ENCODE measurements around the gene SP9.

Gene SP9

DNA sequence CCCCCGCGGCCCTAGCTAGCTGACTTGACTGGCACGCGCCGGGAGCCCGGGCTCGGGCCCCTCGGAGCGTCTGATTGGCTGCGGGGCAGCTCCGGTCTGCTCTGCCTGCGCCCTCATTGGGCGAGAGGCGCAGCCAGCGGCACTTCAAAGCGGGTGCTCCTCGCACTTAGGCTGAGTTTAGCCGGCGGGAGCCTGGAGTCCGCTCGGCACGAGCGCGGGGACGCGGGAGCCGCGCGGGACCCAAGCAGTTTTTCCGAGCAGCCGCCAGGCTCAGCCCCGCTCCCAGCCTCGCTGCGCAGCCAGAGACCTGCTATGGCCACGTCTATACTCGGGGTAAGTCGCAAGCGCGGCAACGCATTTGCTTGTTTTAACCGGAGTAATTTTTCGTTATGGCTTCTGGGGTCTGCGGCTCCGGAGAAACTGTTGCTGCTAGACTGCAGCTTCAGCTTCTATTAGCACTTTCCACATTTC lies at the start of gene SP9:
SP9 (plus strand) TSS at position 174 of the 471 bp plus-strand sequence; CDS start at position 313, 139 bp downstream.
- Mint-ChIP-seq H3K9me3 (no peaks in the 10 kb centered on the region), H3K4me3 (peak within 1 kb of the TSS; percentile 55), H3K36me3 (ENCODE audit: low read depth) (no peaks in the 10 kb centered on the region), H3K4me1 (ENCODE audit: low read depth) (peaks cover 41% of the 10 kb centered on the region), H3K27ac (peak within 1 kb of the TSS; percentile 79), H3K27me3 (peaks cover 89% of the 10 kb centered on the region)
- peak; percentile 56 for DNase-seq

- Mint-ChIP-seq H3K4me3 (no peak overlapping the region), H3K27me3 (peaks cover 49% of the 10 kb centered on the region), H3K27ac (no peak overlapping the region), H3K9me3 (no peaks in the 10 kb centered on the region), H3K4me1 (ENCODE audit: low read depth) (no peaks in the 10 kb centered on the region), H3K36me3 (ENCODE audit: low read depth) (no peaks in the 10 kb centered on the region)
- DNase-seq = no peak
Observed at GRCh38 chr2:174286172-174286571, 48.6 kb upstream of the SP9 start.

GRCh38 chr2:174292908-174293307 lies 41.8 kb upstream of the SP9 start:
- H3K9me3 Mint-ChIP-seq = peaks cover 3% of the 10 kb centered on the region
- H3K4me3 Mint-ChIP-seq = no peak overlapping the region
- no peaks in the 10 kb centered on the region for H3K4me1 Mint-ChIP-seq (ENCODE audit: low read depth)
- H3K27ac Mint-ChIP-seq = no peak overlapping the region
- H3K36me3 Mint-ChIP-seq (ENCODE audit: low read depth) = peaks cover 2% of the 10 kb centered on the region
- H3K27me3 Mint-ChIP-seq = peaks cover 27% of the 10 kb centered on the region
- no peak for DNase-seq

- Mint-ChIP-seq H3K9me3 (no peaks in the 10 kb centered on the region), H3K4me1 (ENCODE audit: low read depth) (no peaks in the 10 kb centered on the region), H3K4me3 (no peak overlapping the region), H3K27me3 (peaks cover 17% of the 10 kb centered on the region), H3K36me3 (ENCODE audit: low read depth) (no peaks in the 10 kb centered on the region), H3K27ac (no peak overlapping the region)
- no peak for DNase-seq
Observed at GRCh38 chr2:174300114-174300513, 34.6 kb upstream of the SP9 start.

- Mint-ChIP-seq H3K4me1 (ENCODE audit: low read depth) (no peaks in the 10 kb centered on the region), H3K9me3 (no peaks in the 10 kb centered on the region), H3K27me3 (peaks cover 77% of the 10 kb centered on the region), H3K4me3 (no peak overlapping the region), H3K27ac (no peak overlapping the region), H3K36me3 (ENCODE audit: low read depth) (no peaks in the 10 kb centered on the region)
- DNase-seq = no peak
Observed at GRCh38 chr2:174312581-174313234, 22.0 kb upstream of the SP9 start.

- H3K36me3 Mint-ChIP-seq (ENCODE audit: low read depth) = no peaks in the 10 kb centered on the region
- no peaks in the 10 kb centered on the region for H3K9me3 Mint-ChIP-seq
- peaks cover 11% of the 10 kb centered on the region for H3K4me1 Mint-ChIP-seq (ENCODE audit: low read depth)
- no peak overlapping the region for H3K4me3 Mint-ChIP-seq
- peaks cover 78% of the 10 kb centered on the region for H3K27me3 Mint-ChIP-seq
- no peak for DNase-seq
- H3K27ac Mint-ChIP-seq = no peak overlapping the region
Observed at GRCh38 chr2:174322149-174322548, 12.6 kb upstream of the SP9 start.

- H3K27me3 Mint-ChIP-seq = peaks cover 81% of the 10 kb centered on the region
- peaks cover 17% of the 10 kb centered on the region for H3K4me1 Mint-ChIP-seq (ENCODE audit: low read depth)
- H3K27ac Mint-ChIP-seq = no peak overlapping the region
- no peaks in the 10 kb centered on the region for H3K36me3 Mint-ChIP-seq (ENCODE audit: low read depth)
- no peaks in the 10 kb centered on the region for H3K9me3 Mint-ChIP-seq
- no peak overlapping the region for H3K4me3 Mint-ChIP-seq
- no peak for DNase-seq
Observed at GRCh38 chr2:174322746-174323145, 12.0 kb upstream of the SP9 start.

GRCh38 chr2:174324530-174324929 lies 10.2 kb upstream of the SP9 start:
- no peak overlapping the region for H3K27ac Mint-ChIP-seq
- no peak overlapping the region for H3K4me3 Mint-ChIP-seq
- H3K9me3 Mint-ChIP-seq = no peaks in the 10 kb centered on the region
- H3K27me3 Mint-ChIP-seq = peaks cover 84% of the 10 kb centered on the region
- H3K36me3 Mint-ChIP-seq (ENCODE audit: low read depth) = no peaks in the 10 kb centered on the region
- DNase-seq = no peak
- H3K4me1 Mint-ChIP-seq (ENCODE audit: low read depth) = peaks cover 28% of the 10 kb centered on the region

DNA sequence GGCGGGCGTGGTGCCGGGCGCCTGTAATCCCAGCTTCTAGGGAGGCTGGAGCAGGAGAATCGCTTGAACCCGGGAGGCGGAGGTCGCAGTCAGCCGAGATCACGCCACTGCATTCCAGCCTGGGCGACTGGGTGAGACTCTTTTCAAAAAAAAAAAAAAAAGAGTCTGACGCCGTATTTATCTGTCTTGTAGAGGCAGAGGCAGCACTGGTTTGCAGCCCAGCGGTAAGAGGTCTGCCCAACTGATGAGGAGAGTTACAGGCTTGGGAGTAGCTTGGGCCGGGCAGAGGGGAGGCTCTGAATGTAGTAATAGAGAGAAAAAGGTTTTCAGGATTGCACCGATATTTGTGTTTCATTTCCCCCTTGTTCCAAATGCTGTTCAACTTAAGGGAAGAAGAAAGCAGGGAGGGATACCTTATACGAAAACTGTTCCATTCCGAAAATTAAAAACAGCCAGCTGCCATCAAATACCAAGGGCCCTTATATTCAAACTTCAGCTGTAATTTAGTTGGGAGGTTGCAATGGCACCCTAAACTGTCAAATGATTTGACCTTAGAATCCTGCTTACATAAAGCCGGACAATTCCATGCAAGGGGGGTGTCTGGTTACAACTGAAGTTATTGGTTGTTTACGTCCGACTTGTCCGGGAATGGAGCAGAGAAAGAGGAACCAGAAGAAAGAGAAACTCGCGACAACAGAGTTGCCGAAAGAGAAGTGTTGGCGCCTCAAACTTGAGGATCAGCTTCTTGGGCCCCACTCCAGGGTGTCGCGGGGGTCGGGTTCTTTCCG lies 9.2 kb upstream of the SP9 start:
- Mint-ChIP-seq H3K27ac (no peak overlapping the region), H3K27me3 (peaks cover 87% of the 10 kb centered on the region), H3K9me3 (no peaks in the 10 kb centered on the region), H3K36me3 (ENCODE audit: low read depth) (no peaks in the 10 kb centered on the region), H3K4me1 (ENCODE audit: low read depth) (peaks cover 28% of the 10 kb centered on the region), H3K4me3 (peak overlapping the region; percentile 67)
- DNase-seq = no peak

DNA sequence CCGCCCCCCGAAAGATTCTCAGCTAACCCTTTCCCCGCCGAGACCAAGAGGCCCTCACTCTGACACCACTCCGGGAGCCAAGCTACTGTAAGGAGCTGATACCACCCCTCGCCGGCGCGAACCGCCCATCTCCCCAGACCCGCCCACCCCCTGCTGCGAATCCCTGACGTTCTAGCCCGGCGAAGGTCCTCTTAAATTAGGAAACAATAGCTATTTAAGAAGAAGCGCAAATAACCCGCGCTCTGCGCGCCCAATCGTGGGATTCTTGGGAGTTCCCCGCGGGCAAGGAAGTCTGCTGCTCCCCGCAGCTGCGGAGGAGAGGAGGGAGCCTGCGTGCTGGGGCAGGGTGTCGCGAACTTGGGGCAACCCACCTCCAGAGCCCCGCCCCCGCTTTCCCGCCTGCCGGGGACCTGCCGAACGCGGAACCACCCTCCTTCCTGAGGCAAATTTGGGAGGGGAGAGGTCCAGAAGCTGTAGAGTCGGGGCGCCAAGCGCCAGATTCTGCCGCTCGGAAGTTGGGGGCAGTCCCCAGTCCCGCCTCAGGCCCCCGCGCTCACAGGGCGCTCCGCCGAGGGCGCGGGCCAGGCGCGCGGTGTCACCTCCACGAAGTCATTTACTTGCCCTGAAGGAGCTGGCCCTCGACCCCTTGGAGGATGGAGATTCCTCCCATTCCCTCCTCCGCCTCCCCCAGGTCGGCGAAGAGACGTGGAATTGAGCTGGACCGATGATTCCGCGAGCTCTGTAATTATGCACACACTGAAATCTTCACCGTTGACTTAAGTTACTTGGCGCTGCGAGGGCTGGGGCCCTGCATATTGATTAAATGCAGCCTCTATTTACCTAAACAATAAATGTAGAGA lies 8.4 kb upstream of the SP9 start:
- Mint-ChIP-seq H3K4me1 (ENCODE audit: low read depth) (peaks cover 28% of the 10 kb centered on the region), H3K27ac (no peak overlapping the region), H3K9me3 (no peaks in the 10 kb centered on the region), H3K36me3 (ENCODE audit: low read depth) (no peaks in the 10 kb centered on the region), H3K4me3 (peak overlapping the region; percentile 67), H3K27me3 (peaks cover 89% of the 10 kb centered on the region)
- peak; percentile 57 for DNase-seq

GRCh38 chr2:174327021-174327840 lies 7.5 kb upstream of the SP9 start:
- Mint-ChIP-seq H3K36me3 (ENCODE audit: low read depth) (no peaks in the 10 kb centered on the region), H3K27ac (peak overlapping the region; percentile 23), H3K9me3 (no peaks in the 10 kb centered on the region), H3K4me3 (peak overlapping the region; percentile 67), H3K4me1 (ENCODE audit: low read depth) (peaks cover 32% of the 10 kb centered on the region), H3K27me3 (peaks cover 92% of the 10 kb centered on the region)
- DNase-seq = peak; percentile 51

- Mint-ChIP-seq H3K4me1 (ENCODE audit: low read depth) (peaks cover 37% of the 10 kb centered on the region), H3K27me3 (peaks cover 93% of the 10 kb centered on the region)
Observed at GRCh38 chr2:174327841-174328113, 7.0 kb upstream of the SP9 start.

GRCh38 chr2:174328114-174328960 lies 6.4 kb upstream of the SP9 start:
- peak overlapping the region; percentile 22 for H3K27ac Mint-ChIP-seq
- H3K4me1 Mint-ChIP-seq (ENCODE audit: low read depth) = peaks cover 42% of the 10 kb centered on the region
- H3K36me3 Mint-ChIP-seq (ENCODE audit: low read depth) = no peaks in the 10 kb centered on the region
- H3K4me3 Mint-ChIP-seq = peak overlapping the region; percentile 67
- DNase-seq = peak; percentile 36
- peaks cover 95% of the 10 kb centered on the region for H3K27me3 Mint-ChIP-seq
- H3K9me3 Mint-ChIP-seq = no peaks in the 10 kb centered on the region

More at GRCh38 chr2:174327841-174328113, 7.0 kb upstream of the SP9 start:
- Mint-ChIP-seq H3K27ac (peak overlapping the region; percentile 22), H3K9me3 (no peaks in the 10 kb centered on the region), H3K4me3 (peak overlapping the region; percentile 67), H3K36me3 (ENCODE audit: low read depth) (no peaks in the 10 kb centered on the region)
- no peak for DNase-seq
